ENCODE measurements around the gene TBC1D4. TPM values are rescaled to one million over a fixed set of nuclear protein-coding genes. Genes with fewer than 3 reads are reported as not detected.
"Not testable (repeated sequence)": the region's sequence is repeated elsewhere in the genome, so short reads cannot be mapped to it uniquely, and the experiment has no call there.

TBC1D4 gene
- total and polyA plus RNA-seq, 10 of the 15 experiments (the other 5 are each of a cell fraction or from before 2014, with no cell fraction given): 11.0 to 38.6 (median 25.5) TPM

GRCh38 chr13:75268481-75268880, 213.5 kb downstream of the TBC1D4 start:
- H3K27ac ChIP-seq (ENCODE audit: control insufficient read depth, insufficient read depth); H3K36me3 ChIP-seq (ENCODE audit: control insufficient read depth in 2 of 2, insufficient read depth in 2 of 2, low read length in 1 of 2); H3K4me2 ChIP-seq (ENCODE audit: control insufficient read depth, insufficient read depth); H3K9ac ChIP-seq (ENCODE audit: control insufficient read depth, insufficient read depth, low read length); in situ Hi-C loops (cut with MboI); DNase-seq (ENCODE audit: low read depth, low spot score); H4K20me1 ChIP-seq (ENCODE audit: control insufficient read depth, insufficient read depth); FAIRE-seq; SMC1A ChIA-PET (ENCODE audit: uncharacterized antibody, unreplicated experiment); H3K27me3 ChIP-seq (replicated peaks in 1 of 2; ENCODE audit: control insufficient read depth in 2 of 2, insufficient read depth in 2 of 2, low read length in 1 of 2); intact Hi-C loops (cut with micrococcal nuclease; ENCODE audit: unreplicated experiment); POLR2A ChIA-PET; H2AFZ ChIP-seq (ENCODE audit: control insufficient read depth, low read depth, low read length); H3K4me1 ChIP-seq (ENCODE audit: control insufficient read depth, insufficient read depth, low read length); H3K4me3 ChIP-seq; BruUV-seq (replicated peaks); H3K79me2 ChIP-seq (ENCODE audit: control insufficient read depth, insufficient read depth, low read length); ATAC-seq; H3K9me3 ChIP-seq (replicated peaks; ENCODE audit: control insufficient read depth, insufficient read depth, low read length): not testable (repeated sequence)
- ChIA-PET CTCF (interaction anchor here (1.2 kb wide), 1 partner anchor 49 kb away, joined by 3 read pairs; no protein-coding TSS in a partner anchor), RAD21 (ENCODE audit: unreplicated experiment) (interaction anchor here (0.8 kb wide), 1 partner anchor 34 kb away, joined by 3 read pairs; no protein-coding TSS in a partner anchor)
- 75% methylated on average over 16 of the region's 24 CpGs for WGBS (ENCODE audit: insufficient coverage, insufficient replicate concordance, low lambda C conversion rate, missing lambda C conversion rate)

- Histone ChIP-seq H3K9ac (ENCODE audit: control insufficient read depth, insufficient read depth, low read length) (no peak overlapping the region), H3K4me1 (ENCODE audit: control insufficient read depth, insufficient read depth, low read length) (no peaks in the 10 kb centered on the region), H3K36me3 (ENCODE audit: control insufficient read depth in 2 of 2, insufficient read depth in 2 of 2, low read length in 1 of 2) (no peaks in the 10 kb centered on the region), H3K9me3 (replicated peaks; ENCODE audit: control insufficient read depth, insufficient read depth, low read length) (no peaks in the 10 kb centered on the region), H3K4me2 (ENCODE audit: control insufficient read depth, insufficient read depth) (no peak overlapping the region), H3K4me3 (no peak overlapping the region), H3K27ac (ENCODE audit: control insufficient read depth, insufficient read depth) (no peak overlapping the region), H4K20me1 (ENCODE audit: control insufficient read depth, insufficient read depth) (no peaks in the 10 kb centered on the region), H2AFZ (ENCODE audit: control insufficient read depth, low read depth, low read length) (no peak overlapping the region), H3K27me3 (replicated peaks in 1 of 2; ENCODE audit: control insufficient read depth in 2 of 2, insufficient read depth in 2 of 2, low read length in 1 of 2) (no peaks in the 10 kb centered on the region), H3K79me2 (ENCODE audit: control insufficient read depth, insufficient read depth, low read length) (no peaks in the 10 kb centered on the region)
- no peak for TF ChIP-seq WRNIP1 (IDR thresholded peaks at IDR 0.05; ENCODE audit: borderline replicate concordance, low read depth, low read length)
- TF ChIP-seq JUND (IDR thresholded peaks at IDR 0.05; ENCODE audit: low read depth, low read length): no peak
- no peak for TF ChIP-seq TCF3 (IDR thresholded peaks at IDR 0.05; ENCODE audit: borderline replicate concordance, insufficient read depth, low read depth, low read length)
- TF ChIP-seq MEF2B (IDR thresholded peaks at IDR 0.05; ENCODE audit: partially characterized antibody, poor library complexity, severe bottlenecking): no peak
- no peak for TF ChIP-seq YBX1 (IDR thresholded peaks at IDR 0.05)
- no peak for TF ChIP-seq GABPA (IDR thresholded peaks at IDR 0.05; ENCODE audit: low read depth)
- no peak for TF ChIP-seq FOS (IDR thresholded peaks at IDR 0.05; ENCODE audit: borderline replicate concordance, extremely low read depth, insufficient read length)
- TF ChIP-seq TCF7 (IDR thresholded peaks at IDR 0.05; ENCODE audit: borderline replicate concordance): no peak
- no peak for TF ChIP-seq FOXK2 (IDR thresholded peaks at IDR 0.05)
- no peak for TF ChIP-seq NBN (IDR thresholded peaks at IDR 0.05)
- TF ChIP-seq POU2F2 (IDR thresholded peaks at IDR 0.05; ENCODE audit: borderline replicate concordance, low read depth, low read length): no peak
- TF ChIP-seq BCL11A (IDR thresholded peaks at IDR 0.05; ENCODE audit: low read depth, low read length): no peak
- no peak for TF ChIP-seq ZNF24 (IDR thresholded peaks at IDR 0.05)
- no peak for TF ChIP-seq TARDBP (IDR thresholded peaks at IDR 0.05; ENCODE audit: borderline replicate concordance)
- TF ChIP-seq RBBP5 (conservative IDR thresholded peaks at IDR 0.05): no peak
- TF ChIP-seq RELA (IDR thresholded peaks at IDR 0.05; ENCODE audit: borderline replicate concordance, partially characterized antibody): no peak
- no peak for TF ChIP-seq YY1 (IDR thresholded peaks at IDR 0.05; ENCODE audit: low read depth, low read length)
- no peak for TF ChIP-seq SMARCA5 (IDR thresholded peaks at IDR 0.05)
- ATAC-seq (no peak), FAIRE-seq (no peak), DNase-seq (ENCODE audit: low read depth, low spot score) (no peak)
- in situ Hi-C loops (cut with MboI) (no loop called here), intact Hi-C loops (cut with micrococcal nuclease; ENCODE audit: unreplicated experiment) (no loop called here)
- ChIA-PET RAD21 (ENCODE audit: unreplicated experiment) (no interaction called here), CTCF (interaction anchor here (0.6 to 1.5 kb wide), 4 partner anchors 13 to 537 kb away, joined by 3 to 4 read pairs (median 3); no protein-coding TSS in a partner anchor), POLR2A (no interaction called here), SMC1A (ENCODE audit: uncharacterized antibody, unreplicated experiment) (no interaction called here)
- 62% methylated on average over 2 of the region's 2 CpGs for WGBS (ENCODE audit: insufficient coverage, insufficient replicate concordance, low lambda C conversion rate, missing lambda C conversion rate)
- BruUV-seq (replicated peaks): no TSS peak
Observed at GRCh38 chr13:75264611-75265010, 217.4 kb downstream of the TBC1D4 start.

Data from GM12878 (cell line).